Activated gamma-delta T cell treated with Interleukin-2 at 50 U/mL for 16 hours (primary cell): Measurements from ENCODE around the gene ATG2A.
A peak's percentile ranks its signal among the peaks of the same experiment; 100 is the strongest.

ENCODE experiments used
- DNase-seq: peaks from one replicate; pipeline ENCODE4 v3.0.0-alpha.2; 2020

ATG2A gene

DNA sequence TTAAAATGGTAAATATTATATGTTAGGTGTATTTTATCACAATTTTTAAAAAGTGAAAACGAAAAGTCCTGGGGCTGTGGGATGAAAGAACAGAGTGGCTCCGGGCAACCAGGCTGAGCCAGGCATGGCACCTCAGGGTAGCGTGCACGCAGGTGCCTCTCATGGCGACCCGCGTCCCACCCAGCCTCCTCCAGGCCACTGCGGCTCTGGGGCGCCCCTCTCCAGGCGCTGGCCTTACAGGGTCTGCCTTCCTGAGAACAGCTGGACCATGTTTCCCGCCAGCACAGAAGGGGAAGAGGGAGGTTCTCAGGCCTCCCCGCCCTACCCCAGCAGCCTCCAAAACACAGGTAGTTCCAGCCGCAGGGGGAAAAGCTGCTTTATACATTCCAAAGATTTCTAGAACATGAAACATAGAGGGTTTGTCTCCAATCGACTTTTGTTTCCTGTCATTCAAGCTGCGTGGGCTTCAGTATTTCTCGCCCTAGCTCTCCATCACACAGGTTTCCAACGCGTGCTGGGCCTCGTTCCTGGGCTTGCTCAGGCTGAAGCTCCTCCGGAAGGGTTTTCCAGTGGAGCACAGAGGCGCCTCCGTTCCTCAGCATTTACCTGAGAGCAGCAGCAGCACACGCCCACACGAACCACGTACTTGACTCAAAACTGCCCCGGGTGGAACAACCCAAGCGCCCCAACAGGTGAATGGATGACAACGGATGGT, 49.1 kb downstream of the ATG2A start:
- DNase-seq: no peak

DNA sequence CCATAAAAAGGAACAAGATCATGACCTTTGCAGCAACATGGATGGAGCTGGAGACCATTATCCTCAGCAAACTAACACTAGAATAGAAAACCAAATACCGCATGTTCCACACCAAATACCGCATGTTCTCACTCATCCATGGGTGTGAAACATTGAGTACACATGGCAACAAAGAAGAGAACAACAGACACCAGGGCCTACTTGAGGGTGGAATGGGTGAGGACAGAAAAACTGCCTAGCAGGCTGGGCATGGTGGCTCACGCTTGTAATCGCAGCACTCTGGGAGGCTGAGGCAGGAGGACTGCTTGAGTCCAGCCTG, 50.9 kb downstream of the ATG2A start:
- DNase-seq: no peak

DNA sequence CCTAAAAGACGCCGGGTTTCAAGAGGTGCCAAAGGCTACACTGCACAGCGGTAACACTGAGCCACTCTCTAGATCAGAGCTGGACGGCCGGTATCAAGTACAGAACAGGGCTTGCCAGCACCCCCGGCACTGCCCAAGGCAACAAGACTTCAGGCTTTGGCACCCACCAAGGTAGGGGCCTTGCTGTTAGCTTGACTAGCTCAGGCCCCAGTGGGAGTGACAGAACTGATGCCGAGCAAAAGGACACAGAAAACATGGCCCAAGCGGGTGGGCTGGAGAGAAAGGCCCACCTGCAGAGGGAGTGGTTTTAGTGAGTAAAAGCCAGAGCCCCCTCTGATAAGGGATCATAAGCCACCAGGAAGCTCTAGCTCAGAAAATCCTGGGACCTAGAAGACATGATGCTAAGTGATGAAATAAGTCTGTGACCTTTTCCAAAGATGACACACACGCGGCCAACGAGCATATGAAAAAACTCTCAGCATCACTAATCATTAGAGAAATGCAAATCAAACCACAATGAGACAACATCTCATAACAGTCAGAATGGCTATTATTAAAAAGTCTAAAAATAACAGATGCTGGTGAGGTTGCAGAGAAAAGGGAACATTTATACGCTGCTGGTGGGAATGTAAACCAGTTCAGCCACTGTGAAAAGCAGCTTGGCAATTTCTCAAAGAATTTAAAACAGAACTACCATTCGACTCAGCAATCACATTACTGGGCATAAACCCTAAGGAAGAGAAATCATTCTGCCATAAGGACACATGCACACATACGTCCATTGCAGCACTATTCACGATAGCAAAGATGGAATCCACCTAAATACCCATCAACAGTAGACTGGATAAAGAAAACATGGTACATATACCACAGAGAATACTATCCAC, 51.5 kb downstream of the ATG2A start:
- no peak for DNase-seq

DNA sequence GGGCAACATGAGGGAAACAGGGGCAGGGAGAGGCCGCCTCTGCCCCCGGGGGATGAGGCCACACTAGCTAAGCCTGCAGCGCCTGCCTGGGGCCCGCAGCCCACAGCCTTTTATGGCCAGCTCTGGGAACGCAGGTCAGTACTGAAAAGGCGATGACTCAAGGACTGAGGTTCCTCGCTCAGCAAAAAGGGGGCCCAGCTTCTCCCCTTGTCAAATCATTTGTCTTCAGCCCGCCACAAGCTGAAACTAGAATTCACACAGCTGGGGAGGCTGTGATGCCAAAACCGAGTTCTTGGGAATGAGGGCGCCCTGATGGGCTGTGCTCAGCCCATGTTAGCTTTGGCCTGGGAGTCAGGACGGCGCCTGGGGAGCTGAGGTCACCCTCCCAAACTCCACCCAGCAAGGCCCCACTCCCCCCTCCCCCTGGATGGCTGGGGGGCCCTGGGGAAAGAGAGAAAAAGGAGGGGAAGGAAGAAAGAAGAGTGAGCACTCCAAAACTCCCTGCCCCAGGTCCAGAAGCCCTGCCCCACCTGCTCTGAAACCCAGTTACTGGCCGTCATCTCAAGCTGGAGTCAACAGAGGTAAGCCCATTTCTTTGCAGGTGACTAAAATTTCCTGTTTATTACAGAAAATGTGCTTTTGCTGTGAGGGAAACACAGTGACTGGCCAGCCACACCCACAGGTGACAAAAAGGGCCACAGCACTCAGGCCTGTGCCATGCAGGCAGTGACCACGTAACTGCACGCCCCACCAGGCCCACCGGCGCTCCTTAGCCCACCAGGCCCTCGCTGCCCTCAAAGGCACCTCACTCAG, 52.3 kb downstream of the ATG2A start:
- peak; percentile 43 for DNase-seq

DNA sequence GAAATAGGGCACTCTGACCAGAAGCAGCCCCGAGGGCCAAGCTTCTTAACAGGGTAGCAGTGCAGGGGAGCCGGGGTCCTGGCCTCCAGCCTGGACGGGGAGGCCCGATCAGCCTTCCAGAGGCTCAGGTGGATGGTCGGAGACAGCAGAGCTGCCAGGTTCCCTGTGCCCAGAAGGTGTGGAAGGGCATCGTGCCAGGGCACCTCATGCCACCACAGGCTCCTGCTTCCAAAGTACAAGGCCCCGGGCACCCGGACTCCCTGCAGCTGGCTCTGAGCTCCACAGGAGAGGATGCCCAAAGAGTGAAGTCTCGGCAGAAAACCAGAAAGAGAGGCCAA, 52.9 kb downstream of the ATG2A start:
- no peak for DNase-seq

DNA sequence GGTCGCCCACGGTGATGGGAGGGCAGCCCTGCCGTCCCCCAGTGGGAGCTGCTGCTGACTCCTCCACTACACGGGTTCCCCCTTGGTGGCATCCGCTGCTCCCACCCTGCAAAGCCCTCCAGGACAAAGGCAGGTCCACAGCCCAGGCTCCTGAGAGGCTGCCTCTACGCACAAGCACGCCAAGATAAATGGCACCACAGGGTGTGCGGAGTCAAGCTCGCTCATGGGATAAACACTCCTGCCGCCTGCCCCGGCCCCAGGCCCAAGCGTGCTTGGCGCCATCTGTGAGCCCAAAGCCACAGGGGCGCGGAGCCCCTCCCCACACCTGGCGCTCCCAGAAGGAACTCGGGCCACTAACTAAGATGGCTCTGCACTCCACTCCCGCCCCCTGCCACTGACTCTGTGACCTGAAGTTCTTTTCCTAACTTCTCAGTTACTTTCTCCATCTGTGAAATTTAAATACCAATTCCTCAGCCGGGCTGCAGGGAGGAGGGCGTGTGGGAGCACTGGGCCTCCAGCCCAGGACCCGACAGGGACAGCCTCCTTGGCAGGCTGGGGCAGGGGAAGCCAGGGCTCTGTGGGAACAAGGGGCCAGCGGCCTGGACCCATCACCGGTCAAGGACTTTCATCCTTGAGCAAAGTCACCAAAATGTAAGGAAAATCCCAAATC, 53.5 kb downstream of the ATG2A start:
- DNase-seq: no peak

DNA sequence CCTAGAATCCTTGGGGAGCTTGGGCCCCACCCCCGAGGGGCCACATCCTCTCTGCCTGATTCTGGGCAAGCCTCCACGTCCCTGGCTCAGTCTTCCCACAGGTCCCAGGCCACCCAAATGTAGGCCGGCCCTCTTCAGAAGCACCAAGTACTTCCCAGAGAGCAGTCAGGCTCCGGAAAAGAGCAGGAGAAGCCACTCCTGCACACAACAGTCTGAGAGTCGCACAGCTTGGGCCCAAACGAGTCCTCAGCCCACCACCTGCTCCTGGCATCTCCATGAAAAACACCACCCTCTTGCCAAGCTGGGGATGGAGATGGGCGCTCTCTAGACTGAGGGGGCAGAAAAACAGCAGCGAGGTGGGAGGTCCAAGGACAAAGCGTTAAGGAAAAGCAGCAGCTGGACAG, 54.0 kb downstream of the ATG2A start:
- DNase-seq: no peak

DNA sequence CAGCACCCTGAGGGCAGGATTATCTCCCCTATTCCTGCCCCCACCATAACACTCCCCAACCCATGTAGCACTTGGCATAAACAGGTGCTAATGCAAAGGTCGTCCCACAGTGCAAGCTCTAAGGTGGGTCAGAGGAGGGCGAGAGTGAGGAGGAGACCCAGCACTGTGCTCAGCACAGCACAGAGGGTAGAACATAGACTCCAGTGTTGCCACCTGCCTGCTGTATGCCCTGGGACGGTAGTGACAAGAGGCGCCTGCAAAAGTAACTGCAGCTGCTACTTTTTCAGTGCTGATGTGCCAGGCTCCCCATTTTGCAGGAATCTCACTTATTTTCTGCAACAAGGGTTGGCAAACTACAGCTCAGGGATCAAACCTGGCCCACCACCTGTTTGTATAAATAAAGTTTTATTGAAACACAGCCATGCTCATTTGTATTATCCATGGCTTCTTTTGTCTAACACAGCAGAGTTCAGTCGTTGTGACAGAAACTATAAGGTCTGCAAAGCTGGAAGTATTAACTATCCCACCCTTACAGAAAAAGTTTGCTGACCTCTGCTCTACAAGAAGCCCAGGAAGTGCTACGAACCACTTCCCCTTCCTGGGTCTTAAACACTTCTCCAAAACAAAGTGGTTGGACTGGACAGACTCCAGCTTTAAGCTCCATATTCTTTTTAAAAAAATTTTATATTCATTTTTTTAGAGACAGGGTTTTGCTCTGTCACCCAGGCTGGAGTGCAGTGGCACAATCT, 55.6 kb downstream of the ATG2A start:
- no peak for DNase-seq

DNA sequence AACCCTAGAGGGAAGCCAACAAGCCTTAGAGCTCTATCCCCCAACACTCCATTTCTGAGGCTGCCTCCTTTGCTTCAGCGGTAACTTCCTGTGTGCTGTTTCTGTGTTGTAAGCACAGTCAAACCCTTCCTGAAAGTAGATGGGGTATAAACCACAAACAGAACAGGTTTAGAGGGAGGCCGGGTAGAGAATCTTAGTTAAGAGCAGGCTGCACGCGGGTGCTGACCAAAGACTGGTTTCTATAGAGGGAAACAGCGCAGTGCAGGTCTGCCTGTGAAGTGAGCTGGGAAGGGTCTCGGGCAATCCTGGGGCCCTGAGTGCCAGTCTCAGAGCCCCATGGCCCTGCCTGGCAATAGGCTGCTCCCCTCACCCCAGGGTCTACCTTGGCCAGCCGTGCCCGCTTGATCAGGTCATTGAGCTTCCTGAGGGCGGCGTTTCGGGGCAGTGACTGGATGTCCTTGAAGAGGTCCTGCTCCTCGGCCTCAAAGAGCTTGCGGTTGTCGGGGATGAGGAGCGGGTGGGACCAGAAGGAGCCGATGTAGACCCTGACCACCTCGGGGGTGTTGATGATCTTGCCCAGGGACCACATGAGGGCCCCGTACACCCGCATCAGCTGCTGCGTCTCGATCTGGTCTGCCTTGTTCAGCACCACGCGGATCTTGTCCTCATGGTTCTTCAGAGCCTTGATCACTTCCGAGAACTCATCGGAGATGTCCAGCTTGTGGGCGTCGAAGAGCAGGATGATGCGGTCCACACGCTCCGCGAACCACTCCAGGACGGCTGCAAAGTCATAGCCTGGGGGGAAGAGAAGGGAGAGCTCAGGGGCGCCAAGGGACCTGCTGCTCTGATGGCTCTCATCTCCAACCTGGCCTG, 57.2 kb downstream of the ATG2A start:
- DNase-seq: peak; percentile 58

DNA sequence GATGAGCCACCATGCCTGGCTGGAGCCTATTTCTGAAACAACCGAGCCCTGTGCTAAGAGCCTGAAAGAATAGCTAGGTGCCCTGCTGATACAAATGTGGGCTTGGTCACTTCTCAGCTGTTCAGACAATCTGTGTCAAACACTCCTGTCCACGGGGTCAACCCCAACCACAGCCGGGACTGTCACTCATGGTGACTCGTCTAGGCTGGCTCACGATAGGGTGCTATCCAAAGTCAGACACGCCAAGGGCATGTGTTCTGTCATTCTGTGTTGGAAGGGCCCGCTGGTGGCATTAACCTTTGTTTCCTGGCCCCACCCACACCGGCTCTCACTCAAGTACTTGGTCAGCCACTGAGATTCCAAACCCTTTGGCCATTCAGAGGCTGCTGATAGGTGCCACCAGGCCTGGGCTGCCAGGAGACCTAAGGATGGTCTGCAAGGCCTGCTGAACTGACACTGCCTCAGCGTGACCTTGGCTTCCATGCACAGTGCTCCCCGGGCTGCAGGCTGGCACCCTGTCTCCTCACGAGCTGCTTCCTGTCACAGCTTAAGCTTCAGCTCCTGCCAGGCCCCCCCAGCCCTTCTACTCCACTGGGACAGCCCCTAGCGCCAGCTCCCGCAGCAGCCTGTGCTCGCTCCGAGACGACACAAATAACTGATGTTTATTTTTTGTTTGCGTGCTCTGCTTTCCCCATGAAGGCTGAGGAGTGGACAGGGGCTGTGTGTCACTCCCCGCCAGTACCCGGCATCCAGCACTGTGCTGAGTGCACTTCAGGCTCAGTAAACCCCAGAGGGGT, 58.3 kb downstream of the ATG2A start:
- peak; percentile 72 for DNase-seq

DNA sequence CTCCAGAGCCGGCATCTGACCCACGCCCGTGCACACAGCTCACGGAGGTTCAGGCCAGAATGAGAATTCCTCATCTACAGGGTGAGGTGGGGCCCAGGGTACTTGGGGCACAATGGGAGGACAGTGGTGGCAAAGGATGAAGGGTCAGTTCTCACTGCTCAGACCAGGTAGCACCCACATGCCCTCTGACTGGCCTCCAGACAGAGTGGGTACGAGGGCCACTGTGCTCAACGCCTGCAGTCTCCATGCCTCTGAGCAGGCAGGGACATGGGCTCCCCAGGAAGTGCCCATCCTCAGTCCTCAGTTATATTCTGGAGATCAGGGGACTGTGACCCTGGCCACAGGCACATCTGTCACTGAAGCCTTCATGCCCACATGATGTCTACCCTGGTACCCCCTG, 59.5 kb downstream of the ATG2A start:
- no peak for DNase-seq

DNA sequence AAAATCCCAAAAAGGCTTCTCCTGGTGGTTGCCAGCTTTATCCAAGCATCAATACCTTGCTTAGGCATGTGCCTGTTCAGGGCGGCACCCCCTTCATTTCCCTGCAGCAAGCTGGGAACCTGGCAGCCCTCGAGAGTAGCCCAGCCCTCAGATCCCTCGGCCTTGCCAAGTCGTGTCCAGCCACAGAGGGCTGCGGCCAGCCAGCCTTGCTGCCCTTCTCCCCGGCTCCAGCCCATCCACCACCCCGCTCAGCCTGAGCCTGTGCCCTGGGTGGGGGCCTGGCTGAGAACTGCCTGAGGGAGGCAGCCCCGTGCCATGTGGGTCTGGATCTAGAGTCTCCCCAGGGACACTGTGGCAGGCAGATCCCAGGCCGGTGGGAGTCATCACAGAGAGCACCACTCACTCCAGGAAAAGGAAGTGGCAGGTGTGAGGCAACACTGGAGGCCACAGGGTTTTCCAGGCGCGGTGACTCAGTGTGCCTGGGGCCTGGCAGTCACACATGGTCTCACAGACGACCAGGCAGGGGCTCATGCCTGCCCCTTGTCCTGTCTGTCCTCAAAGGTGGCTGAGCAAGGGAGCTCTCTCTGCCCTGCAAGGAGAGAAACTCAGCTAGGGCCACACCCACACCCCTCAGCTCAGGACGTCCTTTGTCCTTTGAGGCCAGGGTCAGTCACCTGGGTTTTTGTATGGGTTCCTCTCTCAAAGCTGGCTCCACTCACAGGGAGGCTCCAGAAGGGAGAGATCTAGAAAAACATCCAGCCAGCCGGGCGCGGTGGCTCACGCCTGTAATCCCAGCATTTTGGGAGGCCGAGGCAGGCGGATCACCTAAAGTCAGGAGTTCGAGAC, 60.4 kb downstream of the ATG2A start:
- no peak for DNase-seq

DNA sequence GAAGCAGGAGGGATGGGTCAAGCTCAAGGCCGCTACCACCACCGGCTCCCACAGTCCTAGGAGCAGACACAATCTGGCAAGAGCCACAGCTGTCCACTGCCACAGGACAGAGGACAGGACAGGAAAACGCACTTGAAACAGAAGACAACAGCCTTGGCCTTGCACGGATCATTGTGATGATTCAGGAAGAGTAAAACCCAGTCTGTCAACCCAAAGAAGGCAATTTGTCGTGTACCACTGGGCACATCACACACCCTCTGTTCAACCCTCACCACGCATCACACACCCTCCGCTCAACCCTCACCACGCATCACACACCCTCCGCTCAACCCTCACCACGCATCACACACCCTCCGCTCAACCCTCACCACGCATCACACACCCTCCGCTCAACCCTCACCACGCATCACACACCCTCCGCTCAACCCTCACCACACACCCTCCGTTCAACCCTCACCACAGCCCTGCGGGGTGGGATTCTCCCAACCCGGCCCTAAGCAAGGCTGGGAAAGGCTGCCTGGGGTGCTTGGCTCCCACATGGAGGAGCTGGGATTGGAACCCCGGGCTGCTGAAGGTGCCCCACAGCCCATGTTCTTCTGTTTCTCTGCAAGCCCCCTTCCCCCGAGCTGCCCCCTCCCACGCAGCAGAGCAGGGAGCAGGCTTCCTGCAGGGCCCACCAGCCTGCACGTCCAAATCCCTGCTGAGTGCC, 61.3 kb downstream of the ATG2A start:
- no peak for DNase-seq

DNA sequence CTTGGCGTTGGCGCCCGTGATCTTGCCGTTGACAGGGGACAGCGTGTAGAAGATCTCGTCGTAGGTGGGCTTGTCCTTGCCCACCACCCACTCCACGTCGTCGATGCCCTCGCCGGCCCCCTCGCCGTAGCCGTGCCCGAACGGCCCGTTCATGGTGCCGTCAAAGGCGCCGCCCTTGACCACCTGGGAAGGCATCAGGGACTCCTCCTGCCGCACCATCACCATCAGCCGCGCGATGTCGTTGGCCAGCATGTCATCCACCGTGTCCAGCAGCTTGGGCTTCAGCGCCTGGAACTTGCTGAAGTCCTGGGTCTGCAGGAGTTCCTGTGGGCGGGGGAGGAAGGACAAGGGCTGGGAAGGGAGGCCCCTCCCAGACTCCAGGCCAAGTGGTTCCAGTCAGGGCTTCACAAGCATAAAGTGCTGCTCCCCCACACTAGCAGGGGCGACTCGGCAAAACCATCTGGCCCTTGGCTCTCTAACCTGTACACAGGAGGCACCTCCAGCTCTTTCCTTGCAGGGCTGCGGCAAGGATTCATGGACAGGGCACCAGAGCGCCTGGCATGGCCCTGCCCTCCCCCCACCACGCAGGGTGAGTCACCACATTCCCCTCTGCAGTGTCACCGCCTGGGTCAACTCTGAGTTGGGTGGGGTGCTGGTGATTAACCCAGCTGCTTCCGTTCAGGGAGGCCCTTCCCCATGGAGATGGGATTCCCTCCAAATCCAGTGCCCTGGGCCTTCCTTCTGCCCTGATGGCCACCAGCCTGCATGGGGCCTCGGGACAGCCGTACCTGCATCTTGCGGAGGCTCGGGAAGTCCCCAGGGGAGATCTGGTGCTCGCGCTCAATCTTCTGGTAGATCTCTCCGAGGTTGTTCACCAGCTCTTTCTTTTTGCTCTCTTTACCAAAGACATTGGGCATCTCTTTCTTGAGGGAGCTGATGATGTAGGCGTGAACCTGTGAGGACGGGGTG, 62.2 kb downstream of the ATG2A start:
- DNase-seq: peak; percentile 50

DNA sequence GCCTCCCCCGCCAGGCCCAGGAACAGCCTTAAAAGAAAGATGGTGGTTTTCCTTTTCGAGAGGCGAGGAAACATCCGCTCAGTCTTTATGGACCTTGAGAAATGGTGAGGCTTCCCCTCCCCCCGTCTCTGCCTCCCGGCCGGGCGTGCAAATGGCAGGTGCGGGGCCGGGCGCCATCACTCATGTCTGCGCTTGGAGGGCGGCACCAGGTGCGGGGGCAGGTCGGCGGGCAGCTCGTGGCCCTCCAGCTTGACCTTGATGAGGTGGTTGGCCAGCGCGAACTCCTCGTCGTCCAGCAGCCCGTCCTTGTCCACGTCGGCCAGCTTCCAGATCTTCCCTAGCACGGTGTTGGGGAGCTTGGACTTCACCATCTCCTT, 62.9 kb downstream of the ATG2A start:
- DNase-seq: no peak

DNA sequence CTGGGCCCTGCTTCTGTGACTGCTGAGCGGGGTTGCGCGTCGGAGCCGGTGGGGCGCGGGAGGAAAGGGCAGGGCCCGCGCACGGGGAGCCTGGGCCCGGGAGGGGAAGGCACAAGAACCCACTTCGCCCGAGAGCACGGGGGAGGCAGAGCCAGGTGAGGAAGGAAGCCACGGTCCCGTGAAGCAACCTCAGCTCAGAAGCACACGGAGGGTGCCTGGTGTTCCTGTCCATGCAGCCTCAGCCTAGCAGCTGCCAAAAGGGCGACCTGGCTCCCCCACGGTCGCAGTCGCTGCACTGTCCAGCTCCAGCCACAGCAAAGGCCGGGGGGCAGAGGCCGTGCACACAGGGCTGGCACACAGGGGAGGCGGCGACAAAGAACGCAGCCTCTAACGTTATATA, 63.3 kb downstream of the ATG2A start:
- DNase-seq: peak; percentile 46

DNA sequence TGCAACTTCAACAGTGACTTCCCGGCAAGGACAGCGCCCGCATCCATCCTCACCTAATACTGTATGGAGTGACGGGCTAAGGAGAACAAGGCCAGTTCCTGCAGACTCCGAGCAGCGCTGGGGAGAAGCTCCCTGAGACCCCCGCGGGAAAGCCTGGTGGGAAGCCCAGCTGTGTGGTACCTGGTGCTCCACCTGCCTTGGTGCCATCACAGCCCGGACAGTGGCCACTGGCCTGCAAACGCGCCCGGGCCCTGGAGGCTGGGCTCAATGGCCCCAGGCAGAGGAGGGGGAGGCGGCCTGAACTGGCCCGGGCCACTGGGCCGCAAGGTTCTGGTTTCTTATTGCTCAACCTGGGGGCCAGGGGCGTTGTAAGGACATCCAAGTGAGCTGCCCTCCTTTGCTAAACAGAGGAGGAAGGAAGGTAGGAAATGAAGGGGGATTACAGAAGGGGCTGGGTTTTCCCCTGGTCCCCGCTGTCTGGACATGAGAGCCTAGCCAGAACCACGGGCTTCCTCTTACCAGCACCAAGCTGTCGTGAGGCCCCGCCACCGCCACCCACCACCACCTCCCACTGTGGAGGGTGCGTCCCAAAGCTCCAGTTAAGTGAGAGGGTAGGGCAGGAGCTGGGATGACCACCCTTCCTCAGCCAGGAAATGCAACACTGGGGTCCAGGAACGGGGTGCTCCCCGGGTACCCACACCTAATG, 64.1 kb downstream of the ATG2A start:
- DNase-seq: no peak
